ENCODE data around the gene AGBL4.

Gene AGBL4

DNA sequence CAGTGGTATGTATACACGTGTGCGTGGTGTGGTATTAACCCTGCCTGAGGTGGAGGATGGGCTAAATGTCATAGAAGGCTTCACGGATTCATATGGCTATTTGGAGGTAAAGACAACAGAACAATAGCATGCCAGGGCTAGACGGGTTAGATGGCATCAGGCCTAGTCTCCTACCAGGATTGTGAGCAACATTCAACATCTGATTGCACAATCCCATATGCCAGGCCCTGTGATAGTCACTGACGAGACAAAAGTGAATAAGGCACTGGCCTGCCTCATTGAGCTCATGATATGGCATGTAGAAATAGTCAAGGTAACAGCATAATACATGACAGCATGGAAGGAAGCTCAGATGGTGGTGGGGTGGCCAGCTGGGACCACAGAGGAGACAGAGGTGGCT is 1079.9 kb downstream of the AGBL4 start:
- no peak for DNase-seq (ENCODE audit: low read depth in 2 of 2)

DNA sequence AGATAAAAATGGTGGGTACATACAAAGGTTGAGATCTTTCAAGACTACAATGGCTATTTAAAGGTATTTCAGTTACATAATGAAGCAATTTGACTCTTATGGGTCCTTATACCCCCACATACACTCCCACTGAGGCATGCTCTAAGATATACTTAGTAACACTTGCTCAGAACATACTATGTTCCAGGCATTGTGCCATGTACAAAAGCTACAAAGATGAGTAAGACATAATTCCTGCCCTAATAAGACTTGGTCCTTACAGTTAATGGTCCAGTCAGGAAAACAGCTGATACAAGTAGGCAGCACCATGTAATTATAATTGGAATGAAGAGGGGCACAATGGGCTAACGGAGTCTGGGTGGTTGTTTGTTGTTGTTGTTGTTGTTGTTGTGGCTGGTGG is 1080.4 kb downstream of the AGBL4 start:
- DNase-seq (ENCODE audit: low read depth in 2 of 2): no peak

DNA sequence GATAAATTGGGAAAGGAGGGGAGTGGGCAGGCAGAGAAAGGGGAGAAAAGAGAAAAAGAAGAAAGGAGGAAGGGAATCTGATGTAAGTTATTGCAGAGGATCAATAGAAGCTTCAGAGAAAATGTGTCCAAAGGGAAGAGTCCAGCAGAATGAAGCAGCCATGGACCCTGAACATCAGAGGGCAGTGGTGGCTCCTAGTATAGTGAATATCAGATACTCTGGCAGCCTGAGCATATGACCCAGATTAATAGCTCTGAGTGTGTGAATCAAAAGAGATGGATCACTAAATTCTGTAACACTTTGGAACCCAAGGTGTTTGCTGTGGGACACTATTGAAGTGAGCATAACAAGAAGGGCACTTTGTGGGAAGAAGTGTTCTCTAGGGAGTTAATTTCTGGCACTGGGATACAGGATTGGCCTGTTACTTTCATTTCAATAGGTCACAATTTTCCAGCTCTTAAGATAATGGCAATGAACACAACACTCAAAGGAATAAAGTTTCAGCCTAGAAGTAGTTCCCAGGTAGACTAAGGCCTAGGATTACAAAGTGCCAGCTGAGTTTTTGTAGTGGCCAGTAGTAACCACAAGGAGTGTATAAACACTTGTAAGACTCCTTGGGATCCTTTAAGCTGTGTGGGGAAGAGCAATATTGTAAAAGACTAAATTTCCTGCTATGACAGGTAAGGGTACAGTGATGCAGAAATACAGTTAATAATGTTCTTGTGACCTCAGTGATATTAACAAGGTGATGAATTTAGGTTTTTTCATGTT is 1082.6 kb downstream of the AGBL4 start:
- no peak for DNase-seq (ENCODE audit: low read depth in 2 of 2)

DNA sequence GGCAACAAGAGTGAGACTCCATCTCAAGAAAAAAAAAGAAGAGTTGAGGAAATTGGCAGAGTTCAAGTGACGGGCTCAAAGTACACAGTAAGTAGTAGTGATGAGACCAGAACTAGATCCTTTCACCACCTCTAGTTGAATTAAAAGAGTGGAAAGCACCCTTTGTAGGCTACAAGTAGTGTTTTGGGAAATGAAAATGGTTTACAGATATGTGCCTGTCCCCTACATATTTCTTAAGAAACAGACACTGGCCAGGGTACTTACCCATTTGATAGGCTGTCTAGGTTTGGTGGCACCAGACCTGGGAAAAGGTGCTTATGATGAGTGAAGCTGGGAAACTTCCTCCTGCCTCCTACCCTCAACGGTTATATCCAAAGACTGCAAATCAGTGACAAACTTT is 1083.4 kb downstream of the AGBL4 start:
- DNase-seq (ENCODE audit: low read depth in 2 of 2): no peak

DNA sequence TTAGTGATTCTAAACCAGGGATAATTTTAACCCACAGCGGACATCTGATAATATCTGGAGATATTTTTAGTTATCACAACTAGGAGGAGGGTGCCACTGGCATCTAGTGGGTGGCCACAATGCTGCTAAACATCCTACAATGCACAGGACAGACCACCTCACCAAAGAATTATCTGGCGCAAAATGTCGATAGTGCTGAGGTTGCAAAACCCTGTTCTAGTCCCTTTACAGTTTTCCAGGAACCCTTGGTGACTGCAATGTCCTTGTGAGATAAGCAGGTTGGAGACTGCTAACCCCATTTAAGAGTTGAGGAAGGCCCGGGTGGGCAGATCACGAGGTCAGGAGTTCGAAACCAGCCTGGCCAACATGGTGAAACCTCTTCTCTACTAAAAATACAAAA is 1083.9 kb downstream of the AGBL4 start:
- no peak for DNase-seq (ENCODE audit: low read depth in 2 of 2)

DNA sequence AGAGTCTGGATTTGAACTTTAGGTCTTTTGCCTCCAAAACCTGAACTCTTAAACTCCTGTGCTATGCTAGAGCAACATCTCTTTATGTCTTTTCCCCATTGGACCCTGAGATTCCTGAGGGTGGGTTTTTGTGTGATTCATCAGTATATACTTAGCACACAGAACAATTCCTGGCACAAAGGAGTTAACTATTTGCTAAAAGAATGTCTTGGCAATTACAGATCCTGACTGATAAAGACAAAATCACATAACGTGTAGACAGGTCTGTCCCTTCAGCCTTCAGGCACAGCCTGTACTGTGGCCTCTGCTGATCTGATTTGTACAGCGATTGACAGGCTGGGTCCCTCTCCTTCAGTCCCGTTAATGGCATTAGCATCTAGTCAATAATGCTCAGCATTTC is 1084.7 kb downstream of the AGBL4 start:
- no peak for DNase-seq (ENCODE audit: low read depth in 2 of 2)

DNA sequence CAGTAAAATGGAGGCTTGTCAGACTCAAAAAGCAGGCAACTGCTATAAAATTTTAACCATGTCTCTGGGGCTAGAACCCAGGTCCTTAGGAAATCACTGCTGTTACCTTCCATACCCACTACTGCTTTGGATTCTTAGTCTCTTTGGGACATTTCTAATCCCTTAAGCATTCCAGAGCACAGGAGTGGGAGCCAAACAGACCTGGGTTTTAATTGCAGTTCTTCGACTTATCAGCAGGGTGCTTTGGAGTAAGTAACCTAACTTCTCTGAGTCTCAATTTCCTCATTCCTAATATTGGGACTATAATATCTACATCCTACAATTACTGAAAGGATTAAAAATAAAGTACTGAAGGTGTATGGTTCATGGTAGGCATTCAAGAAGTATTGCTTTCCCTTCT is 1086.0 kb downstream of the AGBL4 start:
- DNase-seq (ENCODE audit: low read depth in 2 of 2): no peak

DNA sequence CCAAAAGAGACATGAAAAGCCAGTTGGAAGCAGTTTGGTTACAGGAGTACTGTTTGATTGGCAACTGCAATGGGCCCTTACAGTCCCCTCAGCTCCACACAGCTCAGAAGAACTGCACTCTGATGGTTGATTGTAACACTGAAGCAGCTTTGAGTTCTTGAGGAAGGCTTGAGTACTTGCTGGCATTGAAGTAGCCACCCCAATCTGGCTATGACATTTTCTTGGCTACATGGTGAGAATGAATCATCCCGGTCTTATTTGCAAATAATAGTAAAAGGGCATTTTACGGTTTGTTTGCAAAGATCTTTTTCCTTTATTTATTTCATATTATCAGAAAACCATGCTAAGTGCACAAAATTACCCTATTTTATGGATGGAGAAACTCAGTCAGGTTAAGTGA is 1087.3 kb downstream of the AGBL4 start:
- no peak for DNase-seq (ENCODE audit: low read depth in 2 of 2)

DNA sequence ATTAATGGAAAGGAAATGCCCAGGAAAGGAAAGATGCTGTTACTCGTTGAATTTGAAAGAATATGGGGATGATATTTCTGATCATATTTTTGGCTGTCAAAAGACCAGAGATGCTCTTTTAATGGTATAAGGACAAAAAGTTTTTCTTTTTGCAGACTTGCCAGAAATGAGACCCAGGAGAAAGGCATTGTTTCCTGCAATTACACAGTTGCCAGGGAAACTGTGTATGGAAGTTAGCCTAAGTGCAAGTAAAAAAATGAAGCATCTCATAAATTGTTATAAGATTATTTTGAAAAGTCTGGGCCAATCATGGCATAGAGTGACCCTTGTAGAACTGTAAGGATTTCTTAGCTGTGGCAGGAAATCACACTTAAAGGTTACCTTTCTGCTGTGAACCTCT is 1091.4 kb downstream of the AGBL4 start:
- DNase-seq (ENCODE audit: low read depth in 2 of 2): no peak

DNA sequence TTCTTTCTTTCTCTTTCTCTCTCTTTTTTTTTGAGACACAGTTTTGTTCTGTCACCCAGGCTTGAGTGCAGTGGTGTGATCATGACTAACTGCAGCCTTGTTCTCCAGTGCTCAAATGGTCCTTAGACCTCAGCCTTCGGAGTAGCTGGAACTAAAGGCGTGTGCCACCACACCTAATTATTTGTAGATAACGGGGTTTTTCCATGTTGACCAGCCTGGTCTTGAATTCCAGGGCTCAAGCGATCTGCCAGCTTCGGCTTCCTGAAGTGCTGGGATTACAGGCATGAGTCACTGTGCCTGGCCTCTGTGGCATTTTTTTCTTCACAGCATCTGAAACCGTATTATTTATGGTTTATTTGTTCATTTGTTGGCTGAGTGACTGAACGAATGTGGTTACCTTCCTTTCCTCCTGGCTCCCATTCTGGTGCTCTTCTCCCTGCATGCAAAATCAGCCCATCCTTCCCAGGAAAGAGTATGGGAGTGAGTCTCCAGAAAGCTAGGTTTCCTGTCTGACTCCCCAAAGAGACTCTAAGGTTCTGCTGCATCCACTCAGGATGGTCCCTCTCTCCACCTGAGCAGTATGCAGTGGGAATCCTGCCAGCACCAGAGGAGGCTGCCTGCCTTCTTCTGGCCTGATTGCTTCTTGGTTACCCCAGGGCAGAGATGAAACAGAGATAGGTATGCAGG is 1092.1 kb downstream of the AGBL4 start:
- no peak for DNase-seq (ENCODE audit: low read depth in 2 of 2)

DNA sequence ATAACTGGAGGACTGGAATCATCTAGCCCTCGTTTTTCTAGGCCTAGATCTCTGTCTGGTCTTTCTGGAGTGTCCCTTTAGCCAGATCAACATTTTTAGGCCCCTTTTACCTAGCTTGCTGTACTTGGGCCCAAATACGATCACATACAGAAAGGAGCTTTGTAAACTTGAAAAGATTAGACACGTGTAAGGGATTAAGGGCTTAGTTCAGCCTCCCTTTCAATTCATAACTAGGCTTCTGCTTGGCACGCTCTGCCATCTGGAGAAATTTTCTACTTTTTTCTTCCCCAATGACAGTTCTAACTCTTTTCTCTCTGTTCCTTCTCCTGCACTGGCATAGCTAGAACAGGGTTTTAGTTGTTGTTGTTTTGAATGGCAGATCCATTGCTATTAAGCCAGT is 1093.7 kb downstream of the AGBL4 start:
- DNase-seq (ENCODE audit: low read depth in 2 of 2): no peak

DNA sequence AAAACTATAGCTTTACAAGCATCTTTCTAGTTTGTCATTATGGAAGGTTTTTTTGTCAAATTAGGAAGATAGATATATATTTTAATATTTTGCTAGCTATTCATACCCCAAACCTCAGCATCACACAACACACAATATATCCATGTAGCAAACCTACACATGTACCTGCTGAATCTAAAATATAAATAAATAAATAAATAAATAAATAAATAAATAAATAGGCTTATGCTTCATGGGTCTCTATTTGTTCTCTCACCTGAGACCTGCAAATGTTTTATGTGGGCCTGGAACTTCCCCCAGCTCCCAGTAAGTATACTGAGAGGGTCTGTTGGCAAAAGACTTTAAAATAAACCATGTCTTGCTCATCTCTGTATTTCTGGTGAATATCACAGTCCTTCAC is 1099.7 kb downstream of the AGBL4 start:
- no peak for DNase-seq (ENCODE audit: low read depth in 2 of 2)

DNA sequence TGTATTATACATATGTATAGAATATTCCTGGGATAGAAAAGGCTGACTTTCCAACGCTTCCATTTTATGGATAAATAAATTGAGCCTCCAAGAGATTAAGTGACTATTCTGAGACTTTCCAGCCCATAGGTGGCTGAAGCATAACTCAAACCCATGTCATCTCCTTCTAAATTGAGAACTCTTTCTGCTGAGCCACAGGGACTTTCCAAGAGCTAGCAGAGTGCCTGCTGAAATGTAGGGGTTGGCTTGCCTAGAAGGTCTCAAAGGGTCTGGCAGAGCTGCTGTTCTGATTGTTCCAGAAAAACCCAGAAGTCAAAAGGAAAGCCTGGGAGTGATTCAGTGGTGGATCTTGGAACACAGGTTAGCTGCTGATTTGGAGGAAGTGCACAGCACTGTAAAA is 1100.6 kb downstream of the AGBL4 start:
- no peak for DNase-seq (ENCODE audit: low read depth in 2 of 2)

DNA sequence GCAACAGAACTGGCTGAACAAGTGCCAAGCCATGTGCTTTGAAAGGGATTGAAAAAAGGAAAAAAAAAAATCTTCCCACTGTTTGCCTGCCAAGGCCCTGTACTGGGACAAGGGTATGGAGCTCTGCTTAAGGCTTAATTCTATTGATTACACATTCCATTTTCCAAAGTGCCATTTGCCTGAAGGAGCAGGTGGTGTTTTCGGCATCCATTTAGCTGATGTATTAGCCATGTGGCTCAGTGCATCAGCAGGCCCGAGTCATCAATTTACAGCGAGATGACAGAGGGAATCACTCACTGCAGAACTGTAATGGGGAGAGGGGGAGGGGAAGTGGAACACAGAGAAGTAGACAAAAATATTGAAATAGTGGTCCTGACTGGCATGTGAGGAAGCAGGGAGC is 1102.9 kb downstream of the AGBL4 start:
- DNase-seq (ENCODE audit: low read depth in 2 of 2): no peak

DNA sequence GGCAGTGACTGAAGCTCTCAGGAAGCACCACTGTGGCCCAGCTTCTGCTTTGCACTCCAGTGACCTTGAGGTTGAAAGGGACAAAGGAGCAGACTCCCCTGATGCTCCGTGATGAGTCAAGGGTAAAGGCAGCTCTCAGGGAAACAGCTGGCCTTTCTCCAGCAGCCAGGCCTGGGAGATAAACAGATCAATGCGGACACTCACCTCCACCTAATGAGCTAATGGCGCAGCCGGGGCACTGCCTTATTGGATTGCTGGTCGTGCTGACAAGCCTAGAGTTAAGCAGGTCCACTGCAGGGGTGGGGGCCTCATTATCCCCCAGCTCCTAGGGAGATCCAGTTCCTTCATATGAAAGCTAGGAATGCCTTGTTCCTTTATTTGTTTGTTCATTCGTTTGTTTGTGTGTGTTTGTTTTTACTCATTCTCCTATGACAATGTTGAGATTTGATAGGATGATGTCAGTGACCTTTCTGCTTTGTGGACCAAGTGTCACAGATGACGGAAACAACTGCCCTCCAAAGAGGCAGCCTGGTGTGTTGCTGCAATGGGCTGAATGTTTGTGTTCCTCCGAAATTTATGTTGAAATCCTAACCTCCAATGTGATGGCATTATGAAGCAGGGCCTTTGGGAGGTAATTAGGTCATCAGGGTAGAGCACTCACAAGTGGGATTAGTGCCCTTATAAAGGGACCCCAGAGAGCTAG is 1105.7 kb downstream of the AGBL4 start:
- DNase-seq (ENCODE audit: low read depth in 2 of 2): no peak

DNA sequence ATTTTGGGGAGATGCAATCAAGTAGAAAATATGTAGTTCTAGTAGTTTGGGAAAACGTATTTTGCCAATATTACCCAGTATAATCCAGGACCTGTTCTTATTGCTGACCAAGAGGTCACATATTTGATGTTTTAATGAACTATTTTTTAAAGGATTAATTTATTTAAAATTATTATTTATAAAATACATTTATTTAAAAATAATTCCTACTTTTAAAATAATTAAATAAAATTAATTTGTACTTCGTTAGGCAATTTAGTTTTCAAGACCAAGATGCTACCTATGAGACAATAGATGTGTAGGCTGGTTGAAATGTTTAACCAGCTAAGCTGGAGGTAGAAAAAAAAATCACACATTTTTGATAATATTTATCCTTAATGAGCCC is 1106.7 kb downstream of the AGBL4 start:
- no peak for DNase-seq (ENCODE audit: low read depth in 2 of 2)

DNA sequence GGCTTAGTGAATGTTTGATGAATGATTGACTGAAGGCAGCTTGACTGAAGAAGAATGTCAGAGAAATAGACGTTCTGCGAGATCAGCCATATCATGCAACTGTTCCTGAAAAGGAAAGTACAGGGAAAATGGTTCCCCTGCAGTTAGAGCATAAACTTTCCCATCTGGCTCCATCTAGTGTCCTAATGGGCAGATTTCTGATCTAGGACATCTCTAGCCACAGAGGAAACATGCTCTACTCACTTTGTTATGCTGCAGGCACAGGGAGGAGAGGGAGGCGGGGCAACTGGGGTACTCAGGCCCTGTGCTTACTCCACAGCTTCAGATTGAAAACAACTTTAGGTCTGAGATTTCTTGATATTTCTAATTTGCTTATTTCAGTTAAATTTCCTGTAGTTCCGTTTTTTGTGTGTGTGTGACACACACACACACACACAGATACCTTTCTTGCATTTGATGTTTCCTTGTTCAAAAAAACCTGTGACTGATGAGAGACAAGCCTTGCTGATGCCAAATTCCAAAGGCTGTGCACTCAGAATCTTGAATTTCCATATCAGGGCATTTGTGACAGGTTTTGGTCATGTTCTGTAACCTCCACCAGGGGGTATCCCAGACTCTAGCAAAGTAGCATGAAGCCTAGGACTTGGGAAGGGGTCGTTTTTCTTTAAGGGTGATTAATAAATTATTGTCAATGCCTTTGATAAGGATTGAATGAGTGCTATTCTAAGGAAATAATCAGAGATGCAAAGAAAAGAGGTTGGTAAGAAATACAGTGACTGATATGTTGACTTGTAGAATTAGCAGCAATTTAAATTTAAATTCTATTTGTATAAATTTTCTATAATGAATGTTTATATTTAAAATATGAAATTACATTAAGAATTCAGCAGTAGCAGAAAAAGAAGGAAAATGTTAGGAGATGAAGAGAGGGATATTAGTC is 1107.4 kb downstream of the AGBL4 start:
- no peak for DNase-seq (ENCODE audit: low read depth in 2 of 2)

DNA sequence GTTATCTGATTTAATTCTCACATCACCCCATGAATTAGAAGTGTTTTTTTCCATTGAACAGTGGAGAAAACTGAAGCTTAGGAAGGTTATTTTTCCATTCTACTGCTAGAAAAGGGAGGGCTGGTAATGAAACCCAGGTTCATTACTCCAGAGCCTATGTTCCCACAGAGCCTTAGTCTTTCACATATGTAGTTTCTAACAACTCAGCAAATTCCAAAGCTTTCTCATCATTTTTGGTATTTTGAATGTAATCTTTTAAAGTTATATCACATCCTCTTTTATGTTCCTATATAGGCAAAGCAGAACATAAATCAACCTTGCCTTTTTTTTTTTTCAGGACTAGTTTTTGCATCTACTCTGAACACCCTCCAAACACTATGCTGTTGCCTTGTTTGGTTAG is 1115.1 kb downstream of the AGBL4 start:
- no peak for DNase-seq (ENCODE audit: low read depth in 2 of 2)

DNA sequence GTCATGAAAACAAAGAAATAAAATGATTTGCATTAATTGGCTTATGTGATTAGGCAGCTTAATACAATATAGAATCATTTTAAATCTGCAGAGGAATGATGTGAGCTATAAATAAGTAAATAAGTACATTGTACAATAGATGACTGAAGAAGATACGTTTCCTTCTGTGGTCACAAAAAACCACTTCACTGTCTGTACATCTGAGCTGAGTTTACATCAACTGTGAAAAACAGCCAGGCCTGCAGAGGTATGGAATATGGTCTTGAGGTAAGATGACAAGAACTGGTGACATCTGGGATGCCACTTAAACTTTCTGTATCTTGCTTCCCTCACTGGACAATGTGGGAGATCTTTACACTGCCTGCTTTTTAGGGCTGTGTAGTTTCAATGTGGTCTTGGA is 1117.0 kb downstream of the AGBL4 start:
- no peak for DNase-seq (ENCODE audit: low read depth in 2 of 2)

DNA sequence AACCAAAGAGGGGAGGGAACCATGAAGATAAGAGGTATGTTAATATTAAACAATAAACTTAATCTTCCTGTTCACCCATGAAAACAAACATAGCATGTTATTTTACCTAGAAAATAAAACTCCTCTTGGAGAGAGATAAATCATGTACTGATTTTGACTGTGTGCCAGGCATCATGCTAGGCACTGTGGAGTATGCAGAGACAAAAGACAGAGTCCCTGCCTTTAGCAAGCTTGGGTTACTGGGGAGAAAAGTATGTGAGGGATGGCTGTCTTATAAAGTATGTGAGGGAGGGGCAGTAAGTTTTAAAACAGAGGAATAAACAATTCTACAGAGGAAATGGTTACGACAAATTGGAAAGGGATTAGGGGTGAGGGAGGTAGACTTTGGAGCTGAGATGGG is 1117.6 kb downstream of the AGBL4 start:
- no peak for DNase-seq (ENCODE audit: low read depth in 2 of 2)

DNA sequence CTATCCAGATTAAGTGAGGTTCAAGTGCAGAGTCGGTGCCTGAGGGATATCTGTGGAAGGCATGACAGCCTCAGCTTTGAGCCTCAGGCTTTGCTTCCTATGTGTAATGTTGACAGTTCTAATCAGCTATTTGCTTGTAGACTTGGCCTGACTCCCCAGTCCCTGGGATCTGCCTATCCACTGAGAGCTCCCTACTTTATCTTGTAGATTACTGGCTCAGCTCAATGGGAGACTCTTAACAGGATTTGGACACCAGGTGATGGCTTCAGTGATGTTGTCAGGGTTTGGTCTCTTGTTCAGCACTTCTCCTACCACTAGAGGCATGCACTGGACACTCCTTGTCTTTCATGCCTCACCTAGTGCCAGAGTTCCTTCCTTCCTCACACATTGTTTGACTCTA is 1120.5 kb downstream of the AGBL4 start:
- no peak for DNase-seq (ENCODE audit: low read depth in 2 of 2)

DNA sequence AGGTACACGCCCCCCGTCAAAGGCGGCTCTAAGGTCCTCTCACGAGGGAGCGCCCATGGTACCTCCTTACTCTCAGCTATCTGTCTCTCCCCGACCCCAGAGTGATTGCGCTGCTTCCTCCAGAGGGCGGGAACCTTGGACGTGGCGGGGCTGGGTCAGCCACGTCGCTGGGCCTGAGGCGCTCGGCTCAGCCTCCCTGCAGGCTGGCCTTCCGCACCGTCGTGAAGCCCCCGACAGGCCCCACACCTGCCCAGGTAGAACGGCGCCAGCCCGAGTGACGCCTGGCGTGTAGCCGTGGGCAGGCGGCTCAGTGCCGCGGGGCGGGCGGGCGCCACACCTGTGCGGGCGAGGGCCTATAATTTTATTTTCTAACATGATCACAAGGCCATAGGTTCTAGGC is 1124.9 kb downstream of the AGBL4 start:
- no peak for DNase-seq (ENCODE audit: low read depth in 2 of 2)
